PC-9 (cell line): Measurements from ENCODE around the gene MTURN. TPM values are rescaled to one million over a fixed set of nuclear protein-coding genes. Genes with fewer than 3 reads are reported as not detected.

Experiments used
- BruUV-seq: library from RNA; stranded (reverse); fragments of 400-500 nt; replicated peaks from 2 replicates; lab custom pipeline; 2021; lab: Mats Ljungman, UMichigan
- CTCF ChIA-PET: fragments of 300-600 bp; sonication (Branson Sonifier 250); formaldehyde crosslinking; loops from one replicate; lab custom pipeline; 2022; ENCODE audit warnings: antibody characterized with exemption; lab: Charles Lee
- POLR2A ChIA-PET: fragments of 300-600 bp; sonication (Branson Sonifier 250); formaldehyde crosslinking; loops from one replicate; lab custom pipeline; 2022; ENCODE audit warnings: antibody characterized with exemption; ENCODE audit not compliant: unreplicated experiment; lab: Charles Lee
- DNase-seq, 2 experiments: peaks; one replicate each; pipeline versions ENCODE4 v3.0.0 to v3.0.0-alpha.2; 2015 to 2022; ENCODE audit warnings: mixed read lengths in 1 of 2
- H2AFZ ChIP-seq: fragments of 200-600 bp; sonication (generic); 2 replicates; pipeline ENCODE4 v1.8.1; 2017; ENCODE audit warnings: antibody characterized with exemption
- H3F3A ChIP-seq: fragments of 200-600 bp; sonication (generic); 2 replicates; pipeline ENCODE4 v1.8.1; 2017; ENCODE audit warnings: antibody characterized with exemption, mild to moderate bottlenecking, low read depth; ENCODE audit not compliant: insufficient read depth
- H3K27ac ChIP-seq: fragments of 200-600 bp; sonication (generic); 2 replicates; pipeline ENCODE4 v1.6.1; 2016; ENCODE audit warnings: mixed run types
- H3K27me3 ChIP-seq: fragments of 200-600 bp; sonication (generic); 2 replicates; pipeline ENCODE4 v1.6.1; 2016; ENCODE audit warnings: low read depth, mixed run types; ENCODE audit not compliant: insufficient read depth
- H3K36me3 ChIP-seq: fragments of 200-600 bp; sonication (generic); 2 replicates; pipeline ENCODE4 v1.6.1; 2016; ENCODE audit warnings: low read depth, mixed run types
- H3K4me1 ChIP-seq: fragments of 200-600 bp; sonication (generic); replicated peaks from 2 replicates; pipeline ENCODE4 v1.6.1; 2016; ENCODE audit warnings: mixed run types; ENCODE audit not compliant: insufficient read depth
- H3K4me2 ChIP-seq: fragments of 200-600 bp; sonication (generic); 2 replicates; pipeline ENCODE4 v1.6.1; 2017; ENCODE audit warnings: mixed run types
- H3K4me3 ChIP-seq: fragments of 200-600 bp; sonication (generic); 2 replicates; pipeline ENCODE4 v1.6.1; 2016; ENCODE audit warnings: mixed run types
- H3K79me2 ChIP-seq: fragments of 200-600 bp; sonication (generic); 2 replicates; pipeline ENCODE4 v1.6.1; 2017; ENCODE audit warnings: low read depth, mixed run types
- H3K9me2 ChIP-seq: fragments of 200-600 bp; sonication (generic); 2 replicates; pipeline ENCODE4 v1.8.1; 2017; ENCODE audit warnings: mild to moderate bottlenecking; ENCODE audit not compliant: insufficient read depth
- H3K9me3 ChIP-seq: fragments of 200-600 bp; sonication (generic); 2 replicates; pipeline ENCODE4 v1.8.1; 2016; ENCODE audit warnings: low read depth; ENCODE audit not compliant: insufficient read depth
- H4K20me1 ChIP-seq: fragments of 200-600 bp; sonication (generic); 2 replicates; pipeline ENCODE4 v1.8.1; 2017; ENCODE audit not compliant: insufficient read depth
- EZH2 ChIP-seq: fragments of 200-600 bp; sonication (generic); IDR thresholded peaks from 2 replicates; pipeline ENCODE4 v1.8.0; 2017; ENCODE audit warnings: antibody characterized with exemption, low read depth
- intact Hi-C: fragments of 100-400 bp; cut with micrococcal nuclease; formaldehyde crosslinking; loops from one replicate; pipeline ENCODE4 v1.10.0; 2022; ENCODE audit not compliant: unreplicated experiment
- total RNA-seq: library from RNA; stranded (reverse); gene quantifications from 2 replicates; pipeline ENCODE4 v1.2.3, GENCODE V29; 2021
- TF ChIP-seq, protein P1 (sequence below): fragments of 200-600 bp; sonication (generic); conservative IDR thresholded peaks from 2 replicates; pipeline ENCODE4 v1.6.1; 2017; ENCODE audit warnings: mixed run types, antibody characterized with exemption, mild to moderate bottlenecking, moderate library complexity

The MTURN gene
- total RNA-seq, 1 experiment from 2014 or later: 21.6 TPM

DNA sequence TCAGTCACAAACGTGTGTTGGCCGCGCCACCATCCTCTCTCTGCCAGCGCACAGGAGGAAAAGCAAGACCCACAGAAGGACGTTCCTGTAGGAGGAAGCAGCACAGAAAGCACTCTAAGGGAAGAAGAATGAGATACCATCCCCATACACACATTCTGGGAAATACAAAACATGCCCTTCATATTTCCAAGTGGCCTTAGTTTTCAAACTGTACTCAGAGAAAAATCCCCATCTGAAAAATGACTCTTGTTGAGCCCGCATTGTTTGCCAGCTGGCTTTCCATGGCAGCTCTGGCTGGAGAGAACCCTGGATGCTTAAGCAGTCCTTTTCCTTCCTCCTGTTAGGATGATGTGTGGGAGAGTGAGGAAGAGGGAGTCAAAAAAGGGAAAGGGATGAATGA is 33.1 kb downstream of the MTURN start:
- Histone ChIP-seq H3K36me3 (no peaks in the 10 kb centered on the region), H3K4me3 (no peak overlapping the region), H3K79me2 (no peaks in the 10 kb centered on the region), H3K4me1 (peaks cover 52% of the 10 kb centered on the region), H3K4me2 (no peak overlapping the region), H3K9me2 (no peaks in the 10 kb centered on the region), H3F3A (peaks cover 24% of the 10 kb centered on the region; the same call in 1 of the 2 replicates), H3K27me3 (no peaks in the 10 kb centered on the region), H4K20me1 (no peaks in the 10 kb centered on the region), H3K27ac (no peak overlapping the region), H2AFZ (no peak overlapping the region), H3K9me3 (no peaks in the 10 kb centered on the region)
- ChIA-PET POLR2A (no interaction called here), CTCF (no interaction called here)
- DNase-seq: no peak
- TF ChIP-seq, protein P1, sequence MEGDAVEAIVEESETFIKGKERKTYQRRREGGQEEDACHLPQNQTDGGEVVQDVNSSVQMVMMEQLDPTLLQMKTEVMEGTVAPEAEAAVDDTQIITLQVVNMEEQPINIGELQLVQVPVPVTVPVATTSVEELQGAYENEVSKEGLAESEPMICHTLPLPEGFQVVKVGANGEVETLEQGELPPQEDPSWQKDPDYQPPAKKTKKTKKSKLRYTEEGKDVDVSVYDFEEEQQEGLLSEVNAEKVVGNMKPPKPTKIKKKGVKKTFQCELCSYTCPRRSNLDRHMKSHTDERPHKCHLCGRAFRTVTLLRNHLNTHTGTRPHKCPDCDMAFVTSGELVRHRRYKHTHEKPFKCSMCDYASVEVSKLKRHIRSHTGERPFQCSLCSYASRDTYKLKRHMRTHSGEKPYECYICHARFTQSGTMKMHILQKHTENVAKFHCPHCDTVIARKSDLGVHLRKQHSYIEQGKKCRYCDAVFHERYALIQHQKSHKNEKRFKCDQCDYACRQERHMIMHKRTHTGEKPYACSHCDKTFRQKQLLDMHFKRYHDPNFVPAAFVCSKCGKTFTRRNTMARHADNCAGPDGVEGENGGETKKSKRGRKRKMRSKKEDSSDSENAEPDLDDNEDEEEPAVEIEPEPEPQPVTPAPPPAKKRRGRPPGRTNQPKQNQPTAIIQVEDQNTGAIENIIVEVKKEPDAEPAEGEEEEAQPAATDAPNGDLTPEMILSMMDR: no peak
- no peak for TF ChIP-seq EZH2
- intact Hi-C loops: loop anchor here (2.0 to 10.0 kb wide), 4 partner anchors 19 to 577 kb away; partner anchors contain the start of gene MTURN
- BruUV-seq: no TSS peak

DNA sequence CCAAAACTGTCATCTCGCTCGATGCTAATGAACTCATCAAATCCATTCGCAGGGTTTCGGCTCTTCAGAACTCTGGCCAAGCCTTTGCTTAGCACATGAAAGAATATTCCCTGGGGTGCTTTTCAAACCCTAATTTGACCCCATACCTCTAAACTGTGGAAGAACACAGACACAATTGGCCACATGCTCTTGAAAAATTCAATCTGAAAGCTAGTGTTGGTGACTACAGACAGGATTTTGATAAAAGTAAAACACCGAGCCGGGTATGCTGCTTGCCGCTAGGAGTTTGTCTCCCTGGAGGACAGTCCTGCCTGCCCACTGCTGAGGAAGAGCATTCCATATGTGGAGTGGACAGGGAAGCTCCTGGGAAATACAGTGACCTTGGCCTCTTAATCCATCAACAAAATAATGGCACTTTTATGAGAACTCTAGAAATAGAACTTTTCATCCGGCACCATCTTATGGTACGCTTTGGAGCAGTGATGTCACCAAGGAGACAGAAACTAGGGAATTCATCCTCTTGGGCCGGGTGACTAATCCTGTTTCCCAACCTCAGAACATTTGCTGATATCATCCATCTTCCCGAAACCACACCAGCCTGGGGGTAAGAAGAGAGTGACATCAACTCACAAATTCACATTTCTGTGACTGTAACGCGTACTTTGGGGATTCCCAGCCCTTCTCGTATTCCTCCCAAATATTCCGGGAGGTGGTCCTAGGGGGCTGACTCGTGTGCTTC is 34.2 kb downstream of the MTURN start:
- H2AFZ ChIP-seq: no peak overlapping the region
- intact Hi-C loops: loop anchor here (10.0 kb wide), 1 partner anchor 576 kb away; no protein-coding TSS in a partner anchor
- TF ChIP-seq, protein P1: no peak
- TF ChIP-seq EZH2: no peak
- H4K20me1 ChIP-seq: no peaks in the 10 kb centered on the region
- POLR2A ChIA-PET: no interaction called here
- H3K79me2 ChIP-seq: no peaks in the 10 kb centered on the region
- peaks cover 48% of the 10 kb centered on the region for H3K4me1 ChIP-seq
- H3K36me3 ChIP-seq: no peaks in the 10 kb centered on the region
- H3K9me2 ChIP-seq: no peaks in the 10 kb centered on the region
- no peak overlapping the region for H3K4me3 ChIP-seq
- peak overlapping the region; percentile 36 for H3K4me2 ChIP-seq
- peak; percentile 28 to 77 for DNase-seq
- H3K9me3 ChIP-seq: no peaks in the 10 kb centered on the region; the same call in 1 of the 2 replicates
- no peaks in the 10 kb centered on the region for H3K27me3 ChIP-seq
- no TSS peak for BruUV-seq
- peaks cover 21% of the 10 kb centered on the region; the same call in 1 of the 2 replicates for H3F3A ChIP-seq
- CTCF ChIA-PET: no interaction called here
- no peak overlapping the region for H3K27ac ChIP-seq

DNA sequence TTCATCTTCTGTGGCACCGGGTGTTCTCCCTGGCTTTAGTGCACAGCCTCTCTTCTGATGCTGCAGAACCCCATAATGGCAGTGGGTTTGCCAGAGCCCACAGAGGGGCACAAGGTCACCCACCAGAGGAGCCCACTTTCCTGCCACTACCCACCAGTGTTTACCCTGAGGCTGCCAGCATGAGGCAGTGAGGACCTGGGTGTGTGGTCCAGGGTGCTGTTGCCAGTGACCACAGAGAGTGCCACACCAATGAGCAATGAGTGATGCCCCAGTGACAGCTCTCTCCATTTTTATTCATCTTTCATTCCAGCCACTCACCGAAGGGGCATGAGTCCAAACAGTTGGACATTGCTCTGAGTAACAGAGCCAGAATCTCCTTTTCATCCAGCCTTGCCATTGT is 34.8 kb downstream of the MTURN start:
- Histone ChIP-seq H3K27ac (no peak overlapping the region), H3K9me3 (no peaks in the 10 kb centered on the region; the same call in 1 of the 2 replicates), H3F3A (peaks cover 21% of the 10 kb centered on the region; the same call in 1 of the 2 replicates), H4K20me1 (no peaks in the 10 kb centered on the region), H3K4me2 (peak overlapping the region; percentile 36), H3K27me3 (no peaks in the 10 kb centered on the region), H3K9me2 (no peaks in the 10 kb centered on the region), H2AFZ (no peak overlapping the region), H3K4me1 (peaks cover 48% of the 10 kb centered on the region), H3K4me3 (no peak overlapping the region), H3K36me3 (no peaks in the 10 kb centered on the region), H3K79me2 (no peaks in the 10 kb centered on the region)
- BruUV-seq: no TSS peak
- POLR2A ChIA-PET: no interaction called here
- intact Hi-C loops: loop anchor here (10.0 kb wide), 1 partner anchor 575 kb away; no protein-coding TSS in a partner anchor
- CTCF ChIA-PET: interaction anchor here (0.6 kb wide), 1 partner anchor 57 kb away, joined by 3 read pairs; no protein-coding TSS in a partner anchor
- TF ChIP-seq, protein P1: no peak
- no peak for TF ChIP-seq EZH2
- no peak for DNase-seq
